ENCODE results near the gene MDM1.

- TF ChIP-seq CTCF (IDR thresholded peaks at IDR 0.05) (no peak), POLR2A (IDR thresholded peaks at IDR 0.05) (no peak)
These were observed 68.8 kb downstream of the MDM1 start for GRCh38 chr12:68263366-68263765.
